Adrenal gland (tissue), 12 donors: ENCODE measurements around the gene SRC. TPM values are rescaled to one million over a fixed set of nuclear protein-coding genes. Genes with fewer than 3 reads are reported as not detected.
A peak's percentile ranks its signal among the peaks of the same experiment; 100 is the strongest.

Source experiments
- DNase-seq, 7 donors: peaks; one replicate each; pipeline ENCODE4 v3.0.0-alpha.2; 2019 to 2020
- H3K27ac ChIP-seq, 5 donors: fragments of 200-600 bp; sonication (generic) in 4 of 5; 1 replicate in 3 of 5; 2 replicates in 2 of 5; pipeline versions ENCODE4 v1.5.1 to v1.8.0; 2016 to 2020; ENCODE audit warnings: mild to moderate bottlenecking in 1 of 5
- H3K27me3 ChIP-seq: fragments of 200-600 bp; 2 replicates; pipeline ENCODE4 v1.8.0; 2021
- H3K36me3 ChIP-seq, 2 donors: fragments of 200-600 bp; replicated peaks in 1 of 2; 1 replicate in 1 of 2; 2 replicates in 1 of 2; pipeline versions ENCODE4 v1.5.1 to v1.8.0; 2018 to 2022
- H3K4me1 ChIP-seq, 2 donors: fragments of 200-600 bp; replicated peaks in 1 of 2; 1 replicate in 1 of 2; 2 replicates in 1 of 2; pipeline versions ENCODE4 v1.5.1 to v1.8.0; 2018 to 2021
- H3K4me3 ChIP-seq, 4 donors: fragments of 200-600 bp; sonication (generic) in 3 of 4; one replicate each; pipeline ENCODE4 v1.5.1; 2016 to 2018
- H3K9me3 ChIP-seq, 3 donors: fragments of 200-600 bp; sonication (generic) in 1 of 3; replicated peaks in 1 of 3; 1 replicate in 2 of 3; 2 replicates in 1 of 3; pipeline versions ENCODE4 v1.5.1 to v1.8.0; 2016 to 2021
- CTCF ChIP-seq, 6 experiments: fragments of 450-650 bp in 4 of 6; fragments of 200-600 bp in 2 of 6; sonication (generic) in 1 of 6; IDR thresholded peaks; 1 replicate in 5 of 6; 2 replicates in 1 of 6; pipeline versions ENCODE4 v1.5.1 to v1.8.0; 2016 to 2021; ENCODE audit warnings: antibody characterized with exemption in 6 of 6, mild to moderate bottlenecking in 2 of 6, moderate library complexity in 1 of 6
- POLR2A ChIP-seq, 2 donors: fragments of 450-650 bp; IDR thresholded peaks; one replicate each; pipeline ENCODE4 v1.6.1; 2017; ENCODE audit warnings: antibody characterized with exemption in 2 of 2, mild to moderate bottlenecking in 2 of 2, moderate library complexity in 1 of 2
- WGBS, 4 donors: extraction: QIAGEN DNeasy Blood & Tissue Kit in 2 of 4; methylation state at CpG; one replicate each; pipeline versions ENCODE4 v1.1.5 to v1.1.7; 2013 to 2017; 5-methylcytosine and 5-hydroxymethylcytosine counted together
- intact Hi-C, 2 donors: fragments of 100-400 bp; cut with DNase I; formaldehyde crosslinking; loops; one replicate each; pipeline versions ENCODE4 v1.14.1 to v1.15.0; 2022 to 2023
- polyA plus RNA-seq, 3 donors: library from polyadenylated mRNA; stranded (reverse); fragments of 200-250 nt in 2 of 3; fragments of 350-450 nt in 1 of 3; fragmentation: Illumina TruSeq in 1 of 3; extraction: RNeasy Lipid Tissue Mini Kit (QIAGEN cat#74804) in 1 of 3; gene quantifications; one replicate each; pipeline ENCODE4 v1.2.3, GENCODE V29; 2013 to 2014
- total RNA-seq, 9 donors: library from RNA; depleted of rRNA in 4 of 9; stranded (reverse); fragments of >200 nt in 4 of 9; fragments of 120-200 nt in 1 of 9; fragmentation: NEBNext Ultra II Directional in 1 of 9; extraction: Animal tissue kit (Norgen Biotek cat#: 25700) in 1 of 9; gene quantifications; one replicate each; pipeline versions ENCODE4 v1.1.0 to v1.2.4, GENCODE V29; 2013 to 2023
- donor health status: healthy with polysubstance abuse.
- donor health status: Bipolar disorder and iron deficiency.
- donor health status: DM: yes; HTN: yes; CAD: no.
- donor health status: DM: no; HTN: no; CAD: no.
- donor health status: DM: no; HTN: no; CAD: no.
- donor health status: DM: yes; HTN: yes; CAD: no.

SRC gene
- total and polyA plus RNA-seq, 12 donors, result 10.6 to 83.0 (median 52.7) TPM

GRCh38 chr20:37389844-37390275 is 43.9 kb downstream of the SRC start:
- intact Hi-C loops, result loop anchor here (2.0 to 10.0 kb wide), 4 partner anchors 38 to 195 kb away; partner anchors contain the start of gene BLCAP (in 1 of the 2)
- Histone ChIP-seq H3K9me3 (no peaks in the 10 kb centered on the region), H3K27ac (no peak overlapping the region), H3K36me3 (peaks cover 0 to 35% of the 10 kb centered on the region in 2 donors), H3K4me1 (peaks cover 6 to 11% of the 10 kb centered on the region in 2 donors), H3K27me3 (no peaks in the 10 kb centered on the region), H3K4me3 (no peak overlapping the region)
- DNase-seq, result peak in 2 of 7 donors; percentile 7 to 16
- TF ChIP-seq CTCF (IDR thresholded peaks at IDR 0.05), result no peak
- no peak for TF ChIP-seq POLR2A (IDR thresholded peaks at IDR 0.05)
- WGBS, 4 donors, result 90 to 100% (median 95%) methylated on average over 3 to 6 of the region's 6 CpGs

GRCh38 chr20:37390503-37390890 is 44.6 kb downstream of the SRC start:
- peaks cover 6 to 7% of the 10 kb centered on the region in 2 donors for H3K4me1 ChIP-seq
- H3K27me3 ChIP-seq, result no peaks in the 10 kb centered on the region
- H3K27ac ChIP-seq, result peak overlapping the region in 3 of 5 donors; percentile 25 to 58 (median 34)
- no peak overlapping the region for H3K4me3 ChIP-seq
- no peak for TF ChIP-seq CTCF (IDR thresholded peaks at IDR 0.05)
- 78 to 97% (median 89%) methylated on average over 8 to 9 of the region's 9 CpGs for WGBS, 4 donors
- intact Hi-C loops, result loop anchor here (2.0 to 10.0 kb wide), 2 partner anchors 136 to 196 kb away; partner anchors contain the start of gene BLCAP (in 1 of the 2)
- peak in 3 of 7 donors; percentile 12 to 16 (median 16) for DNase-seq
- peaks cover 0 to 35% of the 10 kb centered on the region in 2 donors for H3K36me3 ChIP-seq
- no peaks in the 10 kb centered on the region for H3K9me3 ChIP-seq

- intact Hi-C loops, result loop anchor here (2.0 to 10.0 kb wide), 2 partner anchors 136 to 196 kb away; partner anchors contain the start of gene BLCAP (in 1 of the 2)
- TF ChIP-seq CTCF (IDR thresholded peaks at IDR 0.05) (no peak), POLR2A (IDR thresholded peaks at IDR 0.05) (no peak)
- 38 to 67% (median 55%) methylated on average over 3 to 12 of the region's 12 CpGs for WGBS, 4 donors
- H3K4me1 ChIP-seq, result peaks cover 6 to 7% of the 10 kb centered on the region in 2 donors
- H3K27ac ChIP-seq, result peak overlapping the region in 3 of 5 donors; percentile 25 to 58 (median 34)
- H3K9me3 ChIP-seq, result no peaks in the 10 kb centered on the region
- H3K4me3 ChIP-seq, result no peak overlapping the region
- H3K36me3 ChIP-seq, result peaks cover 0 to 34% of the 10 kb centered on the region in 2 donors
- peak in 6 of 7 donors; percentile 16 to 81 (median 72) for DNase-seq
- no peaks in the 10 kb centered on the region for H3K27me3 ChIP-seq
Observed at GRCh38 chr20:37390891-37391525, 45.1 kb downstream of the SRC start.

- intact Hi-C loops, result loop anchor here in 1 of 2 donors (10.0 kb wide), 1 partner anchor 198 kb away; no protein-coding TSS in a partner anchor
- WGBS, 4 donors, result 84 to 92% (median 87%) methylated on average over 14 to 16 of the region's 16 CpGs
- Histone ChIP-seq H3K4me1 (peaks cover 6 to 7% of the 10 kb centered on the region in 2 donors), H3K4me3 (no peak overlapping the region), H3K27ac (peak overlapping the region in 1 of 5 donors; percentile 3), H3K9me3 (no peaks in the 10 kb centered on the region), H3K36me3 (peaks cover 0 to 26% of the 10 kb centered on the region in 2 donors), H3K27me3 (no peaks in the 10 kb centered on the region)
- no peak for DNase-seq
- TF ChIP-seq CTCF (IDR thresholded peaks at IDR 0.05), result peak in 5 of 6 experiments; percentile 11 to 27 (median 16)
- no peak for TF ChIP-seq POLR2A (IDR thresholded peaks at IDR 0.05)
Observed at GRCh38 chr20:37392441-37393195, 46.7 kb downstream of the SRC start.
